Suprapubic skin (tissue), 3 donors: ENCODE measurements around the gene SREBF1.

Source experiments
- CTCF ChIP-seq, 2 donors: fragments of 200-600 bp in 1 of 2; fragments of 450-650 bp in 1 of 2; sonication (generic) in 1 of 2; IDR thresholded peaks; one replicate each; pipeline ENCODE4 v1.5.1; 2016 to 2019; ENCODE audit warnings: antibody characterized with exemption in 2 of 2, mild to moderate bottlenecking in 1 of 2, moderate library complexity in 1 of 2
- EP300 ChIP-seq: sonication (generic); formaldehyde crosslinking; IDR thresholded peaks from one replicate; pipeline ENCODE4 v1.6.1; 2017; ENCODE audit warnings: antibody characterized with exemption

GRCh38 chr17:17776889-17777288, 59.9 kb downstream of the SREBF1 start:
- TF ChIP-seq CTCF (IDR thresholded peaks at IDR 0.05) (no peak), EP300 (no peak)
